Ovary (tissue), 9 donors: ENCODE results near the gene FMN1. TPM values are rescaled to one million over a fixed set of nuclear protein-coding genes. Genes with fewer than 3 reads are reported as not detected.

Source experiments
- DNase-seq, 5 donors: peaks; one replicate each; pipeline ENCODE4 v3.0.0-alpha.2; 2019 to 2020
- H3K27ac ChIP-seq, 2 donors: fragments of 200-600 bp; one replicate each; pipeline versions ENCODE4 v1.5.1 to v1.8.0; 2019 to 2022
- H3K27me3 ChIP-seq: fragments of 200-600 bp; one replicate; pipeline ENCODE4 v1.8.0; 2022
- H3K36me3 ChIP-seq: fragments of 200-600 bp; sonication (generic); one replicate; pipeline ENCODE4 v1.5.1; 2019
- H3K4me1 ChIP-seq: one replicate; pipeline ENCODE4 v1.8.1; 2013; ENCODE audit warnings: mild to moderate bottlenecking, moderate library complexity; ENCODE audit not compliant: insufficient read depth
- H3K4me3 ChIP-seq: fragments of 200-600 bp; sonication (generic); one replicate; pipeline ENCODE4 v1.5.1; 2017
- H3K9me3 ChIP-seq, 2 donors: fragments of 200-600 bp in 1 of 2; sonication (generic) in 1 of 2; one replicate each; pipeline versions ENCODE4 v1.5.1 to v1.8.1; 2013 to 2019; ENCODE audit warnings: mild to moderate bottlenecking in 1 of 2, moderate library complexity in 1 of 2
- EP300 ChIP-seq: sonication (generic); formaldehyde crosslinking; IDR thresholded peaks from one replicate; pipeline ENCODE4 v1.6.1; 2017; ENCODE audit warnings: antibody characterized with exemption
- POLR2A ChIP-seq: fragments of 450-650 bp; IDR thresholded peaks from one replicate; pipeline ENCODE4 v1.6.1; 2017; ENCODE audit warnings: antibody characterized with exemption, mild to moderate bottlenecking, moderate library complexity
- WGBS, 3 donors: extraction: QIAGEN DNeasy Blood & Tissue Kit in 1 of 3; methylation state at CpG; one replicate each; pipeline versions ENCODE4 v1.1.5 to v1.1.7; 2013 to 2017; 5-methylcytosine and 5-hydroxymethylcytosine counted together
- intact Hi-C, 4 donors: fragments of 100-400 bp; cut with DNase I; formaldehyde crosslinking; loops; one replicate each; pipeline versions ENCODE4 v1.11.0 to v1.15.1; 2022 to 2023
- polyA plus RNA-seq, 2 donors: library from polyadenylated mRNA; stranded (reverse); fragments of 200-250 nt in 1 of 2; fragments of 350-450 nt in 1 of 2; fragmentation: Illumina TruSeq in 1 of 2; extraction: RNeasy Lipid Tissue Mini Kit (QIAGEN cat#74804) in 1 of 2; gene quantifications; one replicate each; pipeline ENCODE4 v1.2.3, GENCODE V29; 2013 to 2014
- total RNA-seq, 7 donors: library from RNA; depleted of rRNA in 2 of 7; stranded (reverse); fragments of >200 nt in 2 of 7; fragmentation: NEBNext Ultra II Directional in 3 of 7; extraction: Animal tissue kit (Norgen Biotek cat#: 25700) in 3 of 7; gene quantifications; one replicate each; pipeline versions ENCODE4 v1.1.0 to v1.2.4, GENCODE V29; 2016 to 2023
- TF ChIP-seq, protein P1 (sequence below), 3 donors: fragments of 450-650 bp in 2 of 3; fragments of 200-600 bp in 1 of 3; IDR thresholded peaks; one replicate each; pipeline versions ENCODE4 v1.5.1 to v1.8.0; 2016 to 2022; ENCODE audit warnings: antibody characterized with exemption in 3 of 3, mild to moderate bottlenecking in 1 of 3
- donor health status: DM: no; HTN: no; CAD: no; lungs with moderate emphysema.
- donor health status: DM: no; HTN: no; CAD: no.
- donor health status: Bipolar disorder and iron deficiency.
- donor health status: DM: yes; HTN: yes; CAD: no.
- donor health status: DM: no; HTN: no; CAD: no.
- donor health status: DM: yes; HTN: yes; CAD: no.

The FMN1 gene
- total and polyA plus RNA-seq, 9 donors = 0.13 to 16.9 (median 2.6) TPM

DNA sequence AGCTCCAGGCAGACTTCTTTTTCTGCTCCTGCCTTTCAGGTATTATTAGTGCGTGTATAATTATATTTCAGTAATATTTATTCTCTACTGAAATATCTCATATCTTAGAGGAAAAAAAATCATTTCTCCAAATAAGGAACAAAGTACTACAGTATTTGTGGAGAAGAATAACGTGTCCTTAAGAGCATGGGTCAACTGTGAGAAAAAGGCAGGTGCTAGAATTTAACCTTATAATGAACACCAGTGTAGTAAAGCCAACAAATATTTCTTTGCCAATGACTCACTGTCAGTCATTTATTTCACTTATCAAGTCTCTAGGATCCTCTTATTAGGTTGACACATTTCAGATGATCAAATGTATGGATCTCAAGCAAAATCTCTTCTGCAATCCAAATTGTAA lies 293.3 kb downstream of the FMN1 start:
- DNase-seq = no peak
- TF ChIP-seq EP300 (no peak), POLR2A (no peak)
- TF ChIP-seq, protein P1, sequence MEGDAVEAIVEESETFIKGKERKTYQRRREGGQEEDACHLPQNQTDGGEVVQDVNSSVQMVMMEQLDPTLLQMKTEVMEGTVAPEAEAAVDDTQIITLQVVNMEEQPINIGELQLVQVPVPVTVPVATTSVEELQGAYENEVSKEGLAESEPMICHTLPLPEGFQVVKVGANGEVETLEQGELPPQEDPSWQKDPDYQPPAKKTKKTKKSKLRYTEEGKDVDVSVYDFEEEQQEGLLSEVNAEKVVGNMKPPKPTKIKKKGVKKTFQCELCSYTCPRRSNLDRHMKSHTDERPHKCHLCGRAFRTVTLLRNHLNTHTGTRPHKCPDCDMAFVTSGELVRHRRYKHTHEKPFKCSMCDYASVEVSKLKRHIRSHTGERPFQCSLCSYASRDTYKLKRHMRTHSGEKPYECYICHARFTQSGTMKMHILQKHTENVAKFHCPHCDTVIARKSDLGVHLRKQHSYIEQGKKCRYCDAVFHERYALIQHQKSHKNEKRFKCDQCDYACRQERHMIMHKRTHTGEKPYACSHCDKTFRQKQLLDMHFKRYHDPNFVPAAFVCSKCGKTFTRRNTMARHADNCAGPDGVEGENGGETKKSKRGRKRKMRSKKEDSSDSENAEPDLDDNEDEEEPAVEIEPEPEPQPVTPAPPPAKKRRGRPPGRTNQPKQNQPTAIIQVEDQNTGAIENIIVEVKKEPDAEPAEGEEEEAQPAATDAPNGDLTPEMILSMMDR (IDR thresholded peaks at IDR 0.05) = no peak
- Histone ChIP-seq H3K36me3 (no peaks in the 10 kb centered on the region), H3K4me3 (no peak overlapping the region), H3K9me3 (no peaks in the 10 kb centered on the region), H3K27ac (no peak overlapping the region), H3K4me1 (no peaks in the 10 kb centered on the region), H3K27me3 (no peaks in the 10 kb centered on the region)
- WGBS, 3 donors = 50 to 57% (median 51%) methylated on average over 2 of the region's 2 CpGs
- intact Hi-C loops = no loop called here

DNA sequence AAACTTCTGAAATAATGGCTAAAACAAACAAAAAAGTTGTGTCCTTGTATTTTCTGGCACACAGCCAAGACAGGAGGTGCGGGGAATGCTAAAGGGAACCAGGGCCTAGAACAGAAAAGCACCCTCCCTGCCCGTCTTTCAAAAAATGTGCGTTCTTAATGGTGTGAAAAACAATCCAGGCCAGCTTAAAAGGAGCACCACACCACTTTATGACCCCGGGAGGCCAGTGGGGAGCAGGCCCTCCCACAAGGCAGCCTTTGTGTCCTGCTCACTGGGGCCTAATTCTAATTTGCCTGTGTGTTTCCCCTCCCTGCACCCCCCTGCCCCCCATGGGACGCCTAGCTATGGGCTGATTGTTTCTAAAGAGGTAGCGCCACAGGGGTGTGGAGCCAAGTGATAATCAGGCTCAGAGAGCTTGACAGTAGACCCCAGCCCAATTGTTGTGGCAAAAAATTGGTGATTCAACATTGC lies 295.4 kb downstream of the FMN1 start:
- Histone ChIP-seq H3K36me3 (no peaks in the 10 kb centered on the region), H3K9me3 (no peaks in the 10 kb centered on the region), H3K4me1 (no peaks in the 10 kb centered on the region), H3K27me3 (no peaks in the 10 kb centered on the region), H3K4me3 (no peak overlapping the region), H3K27ac (no peak overlapping the region)
- intact Hi-C loops = loop anchor here in 1 of 4 donors (10.0 kb wide), 1 partner anchor 54 kb away; no protein-coding TSS in a partner anchor
- TF ChIP-seq POLR2A = no peak
- 49 to 53% (median 50%) methylated on average over 6 of the region's 6 CpGs for WGBS, 3 donors
- no peak for DNase-seq

DNA sequence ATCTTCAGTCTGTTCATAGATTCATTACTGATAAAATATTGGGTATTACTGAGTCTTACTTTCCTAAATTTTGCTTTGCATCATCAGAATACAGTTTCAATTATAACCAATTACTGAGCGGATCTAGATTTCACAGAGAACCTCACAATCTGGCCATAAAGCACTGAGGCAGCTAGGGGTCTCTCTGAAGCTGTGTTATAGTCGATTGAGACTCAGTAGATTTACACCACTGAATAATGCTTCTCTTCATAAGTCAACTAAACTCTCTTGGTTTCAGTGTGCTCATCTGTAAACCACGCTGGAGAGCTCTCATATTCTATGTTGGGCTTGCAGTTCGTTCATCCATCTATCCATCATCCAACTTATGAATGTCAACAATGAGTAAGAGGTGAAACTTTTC lies 296.1 kb downstream of the FMN1 start:
- Histone ChIP-seq H3K9me3 (no peaks in the 10 kb centered on the region), H3K4me1 (no peaks in the 10 kb centered on the region), H3K27me3 (no peaks in the 10 kb centered on the region), H3K36me3 (no peaks in the 10 kb centered on the region), H3K27ac (no peak overlapping the region), H3K4me3 (no peak overlapping the region)
- 81 to 82% (median 81%) methylated on average over 4 of the region's 4 CpGs for WGBS, 3 donors
- no peak for DNase-seq
- TF ChIP-seq, protein P1 (IDR thresholded peaks at IDR 0.05) = no peak
- no peak for TF ChIP-seq POLR2A
- TF ChIP-seq EP300 = no peak
- intact Hi-C loops = loop anchor here in 1 of 4 donors (10.0 kb wide), 1 partner anchor 54 kb away; no protein-coding TSS in a partner anchor

DNA sequence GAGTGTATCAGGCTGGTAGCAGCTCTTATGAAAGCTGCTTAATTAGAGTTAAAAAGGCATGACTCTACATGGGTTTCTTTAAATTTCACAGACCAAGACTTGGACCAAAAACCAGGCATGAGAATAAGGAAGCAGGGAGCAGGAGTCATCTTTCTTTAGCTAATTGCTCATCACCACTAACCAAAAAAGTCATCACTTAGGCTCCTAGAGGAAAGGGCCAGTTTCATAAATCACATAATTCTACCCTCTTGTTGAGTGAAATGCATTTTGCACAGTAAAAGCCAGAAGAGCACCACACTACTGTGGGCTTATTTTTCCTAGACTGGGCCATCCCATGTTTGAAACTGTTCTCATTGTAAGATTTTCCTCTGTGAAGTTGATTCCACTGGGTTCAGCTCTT lies 301.1 kb downstream of the FMN1 start:
- no peaks in the 10 kb centered on the region for H3K36me3 ChIP-seq
- no peaks in the 10 kb centered on the region for H3K4me1 ChIP-seq

DNA sequence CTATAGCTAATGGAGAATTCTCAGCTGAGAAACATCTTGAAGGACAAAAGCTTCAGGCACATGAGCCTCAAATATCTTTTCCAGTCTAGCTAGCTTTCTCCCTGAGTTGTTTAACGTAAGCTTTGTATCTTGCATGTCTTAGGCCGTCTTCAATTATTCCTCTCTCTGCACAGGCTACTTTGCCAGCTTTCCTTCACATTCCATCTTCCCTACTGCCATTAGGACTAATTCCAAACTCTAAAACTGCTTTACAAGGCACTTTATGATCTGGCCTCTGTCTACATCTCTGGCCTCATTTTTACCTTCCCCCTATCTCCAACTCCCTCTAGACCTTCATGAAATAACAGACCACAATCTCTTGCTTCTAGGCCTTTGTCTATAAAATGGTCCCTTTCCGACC lies 305.3 kb downstream of the FMN1 start:
- Histone ChIP-seq H3K4me1 (no peaks in the 10 kb centered on the region), H3K27ac (no peak overlapping the region), H3K36me3 (no peaks in the 10 kb centered on the region), H3K9me3 (no peaks in the 10 kb centered on the region), H3K27me3 (no peaks in the 10 kb centered on the region), H3K4me3 (no peak overlapping the region)
- TF ChIP-seq POLR2A (no peak), EP300 (no peak)
- TF ChIP-seq, protein P1 (IDR thresholded peaks at IDR 0.05) = no peak
- no peak for DNase-seq
- intact Hi-C loops = no loop called here
- 70 to 89% (median 80%) methylated on average over 3 of the region's 3 CpGs for WGBS, 3 donors

More for the DNA sequence above, 301.1 kb downstream of the FMN1 start:
- intact Hi-C loops = loop anchor here in 1 of 4 donors (10.0 kb wide), 1 partner anchor 49 kb away; no protein-coding TSS in a partner anchor
- Histone ChIP-seq H3K9me3 (no peaks in the 10 kb centered on the region), H3K27me3 (no peaks in the 10 kb centered on the region), H3K27ac (no peak overlapping the region), H3K4me3 (no peak overlapping the region)
- TF ChIP-seq, protein P1 (IDR thresholded peaks at IDR 0.05) = no peak
- TF ChIP-seq POLR2A = no peak
- DNase-seq = no peak
